Stimulated activated naive CD4-positive, alpha-beta T cell (primary cell): ENCODE data around the gene IFFO2.

Source experiments
- DNase-seq, 6 experiments: peaks; one replicate each; lab custom pipeline; 2025; lab: John Stamatoyannopoulos, UW

IFFO2 gene

GRCh38 chr1:18950401-18951026 lies 6.0 kb downstream of the IFFO2 start:
- peak in 3 of 6 experiments; percentile 18 to 27 (median 20) for DNase-seq

- DNase-seq = peak in 1 of 6 experiments; percentile 48
Observed at GRCh38 chr1:18949686-18950400, 6.6 kb downstream of the IFFO2 start.

GRCh38 chr1:18948913-18949685 lies 7.4 kb downstream of the IFFO2 start:
- peak in 1 of 6 experiments; percentile 9 for DNase-seq

GRCh38 chr1:18948048-18948912 lies 8.2 kb downstream of the IFFO2 start:
- peak in 5 of 6 experiments; percentile 40 to 75 (median 59) for DNase-seq

- no peak for DNase-seq
Observed at GRCh38 chr1:18947570-18947969, 8.9 kb downstream of the IFFO2 start.

GRCh38 chr1:18946550-18947381 lies 9.7 kb downstream of the IFFO2 start:
- DNase-seq = no peak

GRCh38 chr1:18945401-18945849 lies 11.1 kb downstream of the IFFO2 start:
- no peak for DNase-seq

GRCh38 chr1:18944810-18945209 lies 11.7 kb downstream of the IFFO2 start:
- DNase-seq = no peak

- no peak for DNase-seq
Observed at GRCh38 chr1:18943914-18944572, 12.4 kb downstream of the IFFO2 start.

GRCh38 chr1:18943162-18943561 lies 13.3 kb downstream of the IFFO2 start:
- no peak for DNase-seq

- no peak for DNase-seq
Observed at GRCh38 chr1:18942340-18942739, 14.1 kb downstream of the IFFO2 start.

- DNase-seq = no peak
Observed at GRCh38 chr1:18941221-18942141, 15.0 kb downstream of the IFFO2 start.

- no peak for DNase-seq
Observed at GRCh38 chr1:18940303-18941020, 16.0 kb downstream of the IFFO2 start.

GRCh38 chr1:18939398-18940302 lies 16.8 kb downstream of the IFFO2 start:
- DNase-seq = no peak

- no peak for DNase-seq
Observed at GRCh38 chr1:18938707-18939070, 17.8 kb downstream of the IFFO2 start.

GRCh38 chr1:18938008-18938706 lies 18.3 kb downstream of the IFFO2 start:
- no peak for DNase-seq

- DNase-seq = no peak
Observed at GRCh38 chr1:18937539-18937938, 18.9 kb downstream of the IFFO2 start.
